GM21515 (cell line): ENCODE results near the gene LORICRIN.
"Not testable (repeated sequence)": the region's sequence is repeated elsewhere in the genome, so short reads cannot be mapped to it uniquely, and the experiment has no call there.

ENCODE experiments used
- ATAC-seq: cut with Tn5 transposase; IDR thresholded peaks from one replicate; pipeline ENCODE4 v1.9.1; 2021; ENCODE audit not compliant: unreplicated experiment

Gene LORICRIN

GRCh38 chr1:153259387-153259786 lies at the start of gene LORICRIN:
TSS of gene LORICRIN (plus strand) at chr1:153259687. CDS start at chr1:153260950, 1,263 bp downstream.
- no peak for ATAC-seq

GRCh38 chr1:153210206-153210605 lies 49.3 kb upstream of the LORICRIN start:
- no peak for ATAC-seq

- ATAC-seq = no peak
Measured at GRCh38 chr1:153212201-153212600, 47.3 kb upstream of the LORICRIN start.

- ATAC-seq = no peak
Measured at GRCh38 chr1:153213519-153213918, 46.0 kb upstream of the LORICRIN start.

- ATAC-seq = no peak
Measured at GRCh38 chr1:153217212-153217611, 42.3 kb upstream of the LORICRIN start, which contains the start of gene PRR9. TSS of gene PRR9 (plus strand) at chr1:153217584. CDS start at chr1:153218145, 561 bp downstream.

- no peak for ATAC-seq
Measured at GRCh38 chr1:153217744-153218416, 41.6 kb upstream of the LORICRIN start.

GRCh38 chr1:153220606-153221303 lies 38.7 kb upstream of the LORICRIN start:
- ATAC-seq = no peak

GRCh38 chr1:153223040-153223891 lies 36.2 kb upstream of the LORICRIN start:
- ATAC-seq = peak; percentile 77

- no peak for ATAC-seq
Measured at GRCh38 chr1:153227810-153228209, 31.7 kb upstream of the LORICRIN start.

GRCh38 chr1:153228491-153228890 lies 31.0 kb upstream of the LORICRIN start:
- ATAC-seq = no peak

GRCh38 chr1:153229076-153229829 lies 30.2 kb upstream of the LORICRIN start:
- ATAC-seq = not testable (repeated sequence)

GRCh38 chr1:153231363-153231762 lies 28.1 kb upstream of the LORICRIN start:
- ATAC-seq = no peak

- no peak for ATAC-seq
Measured at GRCh38 chr1:153231785-153232184, 27.7 kb upstream of the LORICRIN start.

GRCh38 chr1:153232553-153232952 lies 26.9 kb upstream of the LORICRIN start:
- ATAC-seq = no peak

- no peak for ATAC-seq
Measured at GRCh38 chr1:153233448-153233847, 26.0 kb upstream of the LORICRIN start.

GRCh38 chr1:153238527-153238926 lies 21.0 kb upstream of the LORICRIN start:
- ATAC-seq = no peak

GRCh38 chr1:153242160-153242559 lies 17.3 kb upstream of the LORICRIN start:
- no peak for ATAC-seq

GRCh38 chr1:153245466-153245865 lies 14.0 kb upstream of the LORICRIN start:
- ATAC-seq = no peak

- ATAC-seq = no peak
Measured at GRCh38 chr1:153246018-153246417, 13.5 kb upstream of the LORICRIN start.

GRCh38 chr1:153246825-153247224 lies 12.7 kb upstream of the LORICRIN start:
- ATAC-seq = no peak
